Gastrocnemius medialis (tissue), 4 donors: ENCODE measurements around the gene SH3BP4. TPM values are rescaled to one million over a fixed set of nuclear protein-coding genes. Genes with fewer than 3 reads are reported as not detected.

ENCODE experiments used
- ATAC-seq, 2 donors: fragments of 150-250 bp; one replicate each; pipeline ENCODE4 v1.9.1; 2016
- DNase-seq, 2 donors: peaks; one replicate each; pipeline ENCODE4 v3.0.0-alpha.2; 2019
- H3K27ac ChIP-seq, 4 donors: fragments of 200-600 bp; sonication (generic); 1 replicate in 1 of 4; 2 replicates in 3 of 4; pipeline ENCODE4 v1.5.1; 2016 to 2018; ENCODE audit warnings: mild to moderate bottlenecking in 2 of 4, moderate library complexity in 1 of 4
- H3K27me3 ChIP-seq, 3 donors: fragments of 200-600 bp; sonication (generic) in 2 of 3; 1 replicate in 1 of 3; 2 replicates in 2 of 3; pipeline versions ENCODE4 v1.5.1 to v1.6.0; 2016 to 2019; ENCODE audit warnings: mild to moderate bottlenecking in 1 of 3, moderate library complexity in 1 of 3
- H3K36me3 ChIP-seq, 2 donors: fragments of 200-600 bp; sonication (generic) in 1 of 2; one replicate each; pipeline ENCODE4 v1.5.1; 2017 to 2018
- H3K4me1 ChIP-seq, 2 donors: fragments of 200-600 bp; sonication (generic) in 1 of 2; one replicate each; pipeline ENCODE4 v1.5.1; 2016 to 2017; ENCODE audit warnings: mild to moderate bottlenecking in 2 of 2
- H3K4me3 ChIP-seq, 4 donors: fragments of 200-600 bp; sonication (generic) in 3 of 4; 1 replicate in 1 of 4; 2 replicates in 3 of 4; pipeline ENCODE4 v1.5.1; 2016 to 2019; ENCODE audit warnings: mild to moderate bottlenecking in 2 of 4
- H3K9me3 ChIP-seq, 3 donors: fragments of 200-600 bp; sonication (generic) in 2 of 3; 1 replicate in 1 of 3; 2 replicates in 2 of 3; pipeline ENCODE4 v1.5.1; 2016 to 2019
- CTCF ChIP-seq, 5 experiments: fragments of 450-650 bp in 3 of 5; fragments of 200-600 bp in 2 of 5; sonication (generic) in 2 of 5; IDR thresholded peaks in 4 of 5; conservative IDR thresholded peaks in 1 of 5; 1 replicate in 4 of 5; 2 replicates in 1 of 5; pipeline ENCODE4 v1.5.1; 2016 to 2019; ENCODE audit warnings: antibody characterized with exemption in 5 of 5, mild to moderate bottlenecking in 3 of 5, moderate library complexity in 3 of 5
- POLR2A ChIP-seq, 2 donors: fragments of 450-650 bp; IDR thresholded peaks; one replicate each; pipeline ENCODE4 v1.6.1; 2017; ENCODE audit warnings: antibody characterized with exemption in 2 of 2, mild to moderate bottlenecking in 2 of 2, moderate library complexity in 2 of 2
- in situ Hi-C, 4 donors: fragments of 200-750 bp; cut with MboI; loops; one replicate each; pipeline versions ENCODE4 v1.15.0 to v1.8.0; 2017; ENCODE audit warnings: low sequenced_read_pairs in 4 of 4
- intact Hi-C: fragments of 100-400 bp; cut with DNase I; formaldehyde crosslinking; loops from one replicate; pipeline ENCODE4 v1.15.1; 2023; ENCODE audit warnings: low total_unique reads
- total RNA-seq, 4 donors: library from RNA; depleted of rRNA; stranded (reverse); fragments of >200 nt; gene quantifications; one replicate each; pipeline versions ENCODE4 v1.1.0 to v1.2.3, GENCODE V29; 2016

SH3BP4 gene
- total RNA-seq, 4 donors from 2014 or later: 10.2 to 36.9 (median 15.9) TPM

- Histone ChIP-seq H3K27me3 (no peaks in the 10 kb centered on the region), H3K4me3 (no peak overlapping the region), H3K9me3 (no peaks in the 10 kb centered on the region), H3K36me3 (no peaks in the 10 kb centered on the region), H3K27ac (no peak overlapping the region), H3K4me1 (peaks cover 25 to 29% of the 10 kb centered on the region in 2 donors)
- intact Hi-C loops: no loop called here
- in situ Hi-C loops: no loop called here
- ATAC-seq: no peak
- TF ChIP-seq POLR2A (IDR thresholded peaks at IDR 0.05) (no peak), CTCF (IDR thresholded peaks at IDR 0.05 in 4 of 5, conservative IDR thresholded peaks at IDR 0.05 in 1 of 5) (no peak)
- no peak for DNase-seq
Observed at GRCh38 chr2:234977228-234977679, 25.4 kb downstream of the SH3BP4 start.

GRCh38 chr2:234978466-234979203 is 26.8 kb downstream of the SH3BP4 start:
- H3K27me3 ChIP-seq: no peaks in the 10 kb centered on the region
- H3K36me3 ChIP-seq: no peaks in the 10 kb centered on the region
- DNase-seq (no peak), ATAC-seq (no peak)
- peaks cover 25 to 29% of the 10 kb centered on the region in 2 donors for H3K4me1 ChIP-seq
- H3K4me3 ChIP-seq: peak overlapping the region in 1 of 4 donors; percentile 6
- in situ Hi-C loops: no loop called here
- TF ChIP-seq CTCF (IDR thresholded peaks at IDR 0.05 in 4 of 5, conservative IDR thresholded peaks at IDR 0.05 in 1 of 5): no peak
- TF ChIP-seq POLR2A (IDR thresholded peaks at IDR 0.05): no peak
- intact Hi-C loops: no loop called here
- H3K27ac ChIP-seq: peak overlapping the region in 3 of 4 donors; percentile 1 to 72 (median 20)
- no peaks in the 10 kb centered on the region for H3K9me3 ChIP-seq

- H3K27ac ChIP-seq: peak overlapping the region in 3 of 4 donors; percentile 45 to 72 (median 68)
- intact Hi-C loops: no loop called here
- H3K9me3 ChIP-seq: no peaks in the 10 kb centered on the region
- TF ChIP-seq CTCF (IDR thresholded peaks at IDR 0.05 in 4 of 5, conservative IDR thresholded peaks at IDR 0.05 in 1 of 5): no peak
- TF ChIP-seq POLR2A (IDR thresholded peaks at IDR 0.05): no peak
- H3K36me3 ChIP-seq: no peaks in the 10 kb centered on the region
- H3K4me1 ChIP-seq: peaks cover 25 to 29% of the 10 kb centered on the region in 2 donors
- ATAC-seq (no peak), DNase-seq (no peak)
- H3K27me3 ChIP-seq: no peaks in the 10 kb centered on the region
- in situ Hi-C loops: no loop called here
- no peak overlapping the region for H3K4me3 ChIP-seq
Observed at GRCh38 chr2:234979204-234980167, 27.7 kb downstream of the SH3BP4 start.

- no peaks in the 10 kb centered on the region for H3K9me3 ChIP-seq
- no peaks in the 10 kb centered on the region for H3K36me3 ChIP-seq
- DNase-seq: no peak
- no peak overlapping the region for H3K4me3 ChIP-seq
- peak overlapping the region in 3 of 4 donors; percentile 45 to 72 (median 68) for H3K27ac ChIP-seq
- intact Hi-C loops: no loop called here
- ATAC-seq: no peak
- H3K27me3 ChIP-seq: no peaks in the 10 kb centered on the region
- H3K4me1 ChIP-seq: peaks cover 16 to 29% of the 10 kb centered on the region in 2 donors
- in situ Hi-C loops: no loop called here
- TF ChIP-seq POLR2A (IDR thresholded peaks at IDR 0.05) (no peak), CTCF (IDR thresholded peaks at IDR 0.05 in 4 of 5, conservative IDR thresholded peaks at IDR 0.05 in 1 of 5) (no peak)
Observed at GRCh38 chr2:234980451-234981187, 28.8 kb downstream of the SH3BP4 start.
